HEK293T (cell line): ENCODE results near the gene MATN4.

Experiments used
- FOXA1 ChIP-seq: fragments of 450-650 bp; IDR thresholded peaks from 2 replicates; pipeline ENCODE4 v1.6.1; 2016; ENCODE audit warnings: mild to moderate bottlenecking
- FOXM1 ChIP-seq: fragments of 450-650 bp; IDR thresholded peaks from 2 replicates; pipeline ENCODE4 v1.6.1; 2017; ENCODE audit warnings: mild to moderate bottlenecking, borderline replicate concordance
- NFRKB ChIP-seq: fragments of 450-650 bp; IDR thresholded peaks from 2 replicates; pipeline ENCODE4 v1.6.1; 2016; ENCODE audit warnings: mild to moderate bottlenecking, moderate library complexity
- SP1 ChIP-seq: fragments of 450-650 bp; IDR thresholded peaks from 2 replicates; pipeline ENCODE4 v1.6.1; 2017
- SUZ12 ChIP-seq: fragments of 450-650 bp; IDR thresholded peaks from 2 replicates; pipeline ENCODE4 v1.6.1; 2016; ENCODE audit warnings: mild to moderate bottlenecking
- TARDBP ChIP-seq: fragments of 450-650 bp; IDR thresholded peaks from 2 replicates; pipeline ENCODE4 v1.6.1; 2016

GRCh38 chr20:45329497-45330319, 21.6 kb upstream of the MATN4 start:
- no peak for TF ChIP-seq SP1
- TF ChIP-seq TARDBP, result no peak
- no peak for TF ChIP-seq SUZ12
- no peak for TF ChIP-seq FOXA1
- no peak for TF ChIP-seq NFRKB
- TF ChIP-seq FOXM1, result no peak
